Upper lobe of left lung (tissue), 4 donors: Measurements from ENCODE around the gene COG1.

Experiments used
- POLR2A ChIP-seq, 4 donors: fragments of 450-650 bp; IDR thresholded peaks; one replicate each; pipeline ENCODE4 v1.5.1; 2016 to 2017; ENCODE audit warnings: antibody characterized with exemption in 4 of 4, mild to moderate bottlenecking in 2 of 4
- TF ChIP-seq, protein P1 (sequence below), 6 experiments: fragments of 450-650 bp in 4 of 6; fragments of 200-600 bp in 2 of 6; sonication (generic) in 2 of 6; IDR thresholded peaks; one replicate each; pipeline ENCODE4 v1.5.1; 2016 to 2019; ENCODE audit warnings: antibody characterized with exemption in 6 of 6

DNA sequence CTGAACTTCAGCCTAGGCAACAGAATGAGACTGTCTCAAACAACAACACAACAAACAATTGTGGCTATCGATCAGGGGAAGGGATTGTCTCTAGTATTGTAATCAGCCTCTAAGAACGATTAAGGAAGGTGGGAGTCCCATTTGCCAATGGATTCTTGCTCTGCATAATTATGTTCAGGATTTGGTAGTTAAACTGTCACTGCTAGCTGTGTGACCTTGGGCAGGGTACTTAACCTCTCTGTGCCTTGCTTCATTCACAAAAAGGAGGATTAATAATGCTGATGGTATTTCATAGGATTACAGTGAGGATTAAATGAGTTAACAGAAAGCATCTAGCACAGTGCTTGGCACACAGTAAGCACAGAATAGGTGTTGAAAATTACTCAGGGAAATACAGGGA, 34.7 kb upstream of the COG1 start:
- TF ChIP-seq, protein P1, sequence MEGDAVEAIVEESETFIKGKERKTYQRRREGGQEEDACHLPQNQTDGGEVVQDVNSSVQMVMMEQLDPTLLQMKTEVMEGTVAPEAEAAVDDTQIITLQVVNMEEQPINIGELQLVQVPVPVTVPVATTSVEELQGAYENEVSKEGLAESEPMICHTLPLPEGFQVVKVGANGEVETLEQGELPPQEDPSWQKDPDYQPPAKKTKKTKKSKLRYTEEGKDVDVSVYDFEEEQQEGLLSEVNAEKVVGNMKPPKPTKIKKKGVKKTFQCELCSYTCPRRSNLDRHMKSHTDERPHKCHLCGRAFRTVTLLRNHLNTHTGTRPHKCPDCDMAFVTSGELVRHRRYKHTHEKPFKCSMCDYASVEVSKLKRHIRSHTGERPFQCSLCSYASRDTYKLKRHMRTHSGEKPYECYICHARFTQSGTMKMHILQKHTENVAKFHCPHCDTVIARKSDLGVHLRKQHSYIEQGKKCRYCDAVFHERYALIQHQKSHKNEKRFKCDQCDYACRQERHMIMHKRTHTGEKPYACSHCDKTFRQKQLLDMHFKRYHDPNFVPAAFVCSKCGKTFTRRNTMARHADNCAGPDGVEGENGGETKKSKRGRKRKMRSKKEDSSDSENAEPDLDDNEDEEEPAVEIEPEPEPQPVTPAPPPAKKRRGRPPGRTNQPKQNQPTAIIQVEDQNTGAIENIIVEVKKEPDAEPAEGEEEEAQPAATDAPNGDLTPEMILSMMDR (IDR thresholded peaks at IDR 0.05) = no peak
- TF ChIP-seq POLR2A (IDR thresholded peaks at IDR 0.05) = no peak
